ENCODE data around the gene ARGLU1.

GRCh38 chr13:106593132-106593531 is 25.2 kb upstream of the ARGLU1 start:
- TF ChIP-seq CTCF (conservative IDR thresholded peaks at IDR 0.05 in 1 of 2, IDR thresholded peaks at IDR 0.05 in 1 of 2; ENCODE audit: extremely low read depth in 1 of 2, insufficient read depth in 1 of 2, low read depth in 1 of 2, low read length in 2 of 2) (no peak), EZH2 (IDR thresholded peaks at IDR 0.05; ENCODE audit: borderline replicate concordance, low read length) (no peak)

Data from mammary epithelial cell (primary cell).